Activated T-cell treated with anti-CD3 and anti-CD28 coated beads, Interleukin-2, amount 50 U/mL, for 24 hours (primary cell): ENCODE results near the gene ZBTB20.

Experiments
- DNase-seq: peaks from one replicate; pipeline ENCODE4 v3.0.0-alpha.2; 2020
- H3K27ac Mint-ChIP-seq: 2 replicates; pipeline ENCODE4 v1.8.0; 2020; ENCODE audit warnings: mild to moderate bottlenecking, mixed read lengths
- H3K27me3 Mint-ChIP-seq: 2 replicates; pipeline ENCODE4 v1.8.0; 2020; ENCODE audit warnings: mixed read lengths
- H3K36me3 Mint-ChIP-seq: 2 replicates; pipeline ENCODE4 v1.8.0; 2020; ENCODE audit warnings: low read depth, mixed read lengths
- H3K4me1 Mint-ChIP-seq: 2 replicates; pipeline ENCODE4 v1.8.0; 2020; ENCODE audit warnings: low read depth, mixed read lengths
- H3K4me3 Mint-ChIP-seq: 2 replicates; pipeline ENCODE4 v1.8.0; 2020; ENCODE audit warnings: mild to moderate bottlenecking, moderate library complexity, mixed read lengths
- H3K9me3 Mint-ChIP-seq: 2 replicates; pipeline ENCODE4 v1.8.0; 2020; ENCODE audit warnings: mixed read lengths

The ZBTB20 gene

GRCh38 chr3:114518206-114518808 is 628.8 kb downstream of the ZBTB20 start:
- Mint-ChIP-seq H3K27ac (no peak overlapping the region), H3K4me1 (no peaks in the 10 kb centered on the region), H3K4me3 (no peak overlapping the region)

DNA sequence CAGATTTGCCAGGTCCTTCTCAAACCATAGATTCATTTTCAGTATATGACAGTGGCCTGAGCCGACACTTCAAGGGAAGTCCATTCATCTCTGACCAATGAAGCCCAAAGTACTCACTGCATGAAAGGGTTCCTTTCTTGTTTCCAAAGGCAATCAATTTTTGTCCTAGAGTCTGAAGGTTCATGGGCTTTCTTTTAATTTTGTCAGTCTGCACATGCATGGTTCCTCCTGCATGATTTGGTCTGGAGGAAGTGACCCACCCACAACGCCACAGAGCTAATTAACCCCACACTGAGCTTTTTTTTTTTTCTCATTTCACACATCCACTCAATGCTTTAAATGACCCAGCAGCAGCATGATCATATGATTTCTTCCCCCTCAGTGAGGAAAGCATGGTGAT is 636.9 kb downstream of the ZBTB20 start:
- no peak for DNase-seq
- Mint-ChIP-seq H3K27me3 (peaks cover 3% of the 10 kb centered on the region), H3K27ac (no peak overlapping the region), H3K4me3 (no peak overlapping the region), H3K4me1 (peaks cover 24% of the 10 kb centered on the region), H3K9me3 (no peaks in the 10 kb centered on the region), H3K36me3 (no peaks in the 10 kb centered on the region)

More at GRCh38 chr3:114518206-114518808, 628.8 kb downstream of the ZBTB20 start:
- no peaks in the 10 kb centered on the region for H3K36me3 Mint-ChIP-seq
- DNase-seq, result no peak
- H3K9me3 Mint-ChIP-seq, result no peaks in the 10 kb centered on the region
- H3K27me3 Mint-ChIP-seq, result no peaks in the 10 kb centered on the region

GRCh38 chr3:114509756-114510155 is 637.3 kb downstream of the ZBTB20 start:
- Mint-ChIP-seq H3K4me3 (no peak overlapping the region), H3K9me3 (no peaks in the 10 kb centered on the region), H3K27ac (no peak overlapping the region), H3K4me1 (peaks cover 28% of the 10 kb centered on the region), H3K27me3 (peaks cover 3% of the 10 kb centered on the region), H3K36me3 (no peaks in the 10 kb centered on the region)
- no peak for DNase-seq

DNA sequence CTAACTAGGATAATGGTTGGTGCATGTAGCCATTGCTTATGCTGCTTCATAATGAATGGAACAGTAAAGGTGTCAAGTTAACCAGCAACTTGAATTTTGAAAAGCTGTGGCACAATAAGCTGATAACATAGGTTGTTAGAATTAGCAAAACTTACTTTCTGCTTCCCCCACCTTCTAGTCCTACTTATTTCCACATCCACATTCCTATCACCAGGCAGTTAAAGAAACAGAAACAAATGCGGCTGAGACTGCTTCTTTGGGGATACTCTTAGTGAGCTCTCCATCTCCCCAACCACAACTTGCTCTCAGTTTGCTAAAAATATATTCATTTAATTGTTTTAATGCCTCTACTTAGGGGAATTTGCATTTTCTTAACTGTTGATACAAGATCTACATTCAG is 638.1 kb downstream of the ZBTB20 start:
- H3K4me1 Mint-ChIP-seq, result peaks cover 36% of the 10 kb centered on the region
- H3K27me3 Mint-ChIP-seq, result peaks cover 3% of the 10 kb centered on the region
- H3K9me3 Mint-ChIP-seq, result no peaks in the 10 kb centered on the region
- DNase-seq, result no peak
- H3K27ac Mint-ChIP-seq, result no peak overlapping the region
- H3K4me3 Mint-ChIP-seq, result no peak overlapping the region
- no peaks in the 10 kb centered on the region for H3K36me3 Mint-ChIP-seq

- Mint-ChIP-seq H3K4me1 (peaks cover 40% of the 10 kb centered on the region), H3K4me3 (no peak overlapping the region), H3K27me3 (peaks cover 3% of the 10 kb centered on the region), H3K27ac (no peak overlapping the region), H3K36me3 (no peaks in the 10 kb centered on the region), H3K9me3 (no peaks in the 10 kb centered on the region)
- DNase-seq, result no peak
Measured at GRCh38 chr3:114508208-114508607, 638.9 kb downstream of the ZBTB20 start.

DNA sequence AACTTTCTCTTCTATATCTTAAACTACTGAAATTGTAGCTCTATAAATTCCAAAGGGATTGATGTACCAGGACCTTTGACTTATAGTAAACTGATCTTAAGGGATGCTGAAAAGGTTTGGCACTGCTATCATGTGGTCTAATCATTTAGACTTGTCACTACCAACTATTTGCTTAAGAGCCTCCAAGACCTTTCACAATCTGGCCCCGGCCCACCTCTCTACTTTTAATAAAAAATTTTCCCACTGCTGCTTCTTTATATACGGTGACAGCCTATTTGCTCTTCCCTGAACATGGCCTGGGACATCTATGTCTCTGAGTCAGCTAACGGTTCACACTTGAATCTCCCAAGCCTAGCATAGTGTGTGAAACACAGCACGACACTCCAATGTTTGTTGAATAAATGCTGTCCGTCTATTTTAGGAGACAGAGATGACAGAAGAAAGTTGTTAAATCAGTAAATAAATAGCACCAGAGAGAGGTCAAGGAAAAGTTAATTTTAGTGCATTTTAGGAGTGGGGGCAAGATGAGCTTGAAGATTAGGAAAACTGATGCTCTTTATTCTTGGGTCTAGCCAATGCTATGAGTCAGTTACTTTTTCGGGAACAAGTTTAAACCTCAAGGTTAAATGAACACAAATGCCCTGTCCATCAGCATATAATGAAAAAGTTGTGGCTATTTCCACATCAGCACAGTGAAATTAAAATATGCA is 640.3 kb downstream of the ZBTB20 start:
- no peaks in the 10 kb centered on the region for H3K36me3 Mint-ChIP-seq
- H3K4me1 Mint-ChIP-seq, result peaks cover 48% of the 10 kb centered on the region
- no peaks in the 10 kb centered on the region for H3K9me3 Mint-ChIP-seq
- no peak overlapping the region for H3K27ac Mint-ChIP-seq
- DNase-seq, result no peak
- peaks cover 7% of the 10 kb centered on the region for H3K27me3 Mint-ChIP-seq
- no peak overlapping the region for H3K4me3 Mint-ChIP-seq

- peaks cover 10% of the 10 kb centered on the region for H3K27me3 Mint-ChIP-seq
- DNase-seq, result no peak
- H3K9me3 Mint-ChIP-seq, result no peaks in the 10 kb centered on the region
- H3K36me3 Mint-ChIP-seq, result no peaks in the 10 kb centered on the region
- H3K4me3 Mint-ChIP-seq, result no peak overlapping the region
- H3K27ac Mint-ChIP-seq, result peak overlapping the region; percentile 62
- H3K4me1 Mint-ChIP-seq, result peaks cover 48% of the 10 kb centered on the region
Measured at GRCh38 chr3:114504941-114505628, 642.0 kb downstream of the ZBTB20 start.

- Mint-ChIP-seq H3K4me3 (no peak overlapping the region), H3K27ac (no peak overlapping the region), H3K9me3 (no peaks in the 10 kb centered on the region), H3K36me3 (no peaks in the 10 kb centered on the region), H3K27me3 (peaks cover 10% of the 10 kb centered on the region), H3K4me1 (peaks cover 59% of the 10 kb centered on the region)
- no peak for DNase-seq
Measured at GRCh38 chr3:114502204-114502603, 644.9 kb downstream of the ZBTB20 start.

GRCh38 chr3:114499976-114500375 is 647.1 kb downstream of the ZBTB20 start:
- no peak for DNase-seq
- Mint-ChIP-seq H3K36me3 (no peaks in the 10 kb centered on the region), H3K4me1 (peaks cover 51% of the 10 kb centered on the region), H3K27ac (no peak overlapping the region), H3K27me3 (peaks cover 7% of the 10 kb centered on the region), H3K4me3 (peak overlapping the region; percentile 1), H3K9me3 (no peaks in the 10 kb centered on the region)

- no peak for DNase-seq
- Mint-ChIP-seq H3K36me3 (no peaks in the 10 kb centered on the region), H3K4me1 (peaks cover 47% of the 10 kb centered on the region)
Measured at GRCh38 chr3:114498539-114499370, 648.3 kb downstream of the ZBTB20 start.

DNA sequence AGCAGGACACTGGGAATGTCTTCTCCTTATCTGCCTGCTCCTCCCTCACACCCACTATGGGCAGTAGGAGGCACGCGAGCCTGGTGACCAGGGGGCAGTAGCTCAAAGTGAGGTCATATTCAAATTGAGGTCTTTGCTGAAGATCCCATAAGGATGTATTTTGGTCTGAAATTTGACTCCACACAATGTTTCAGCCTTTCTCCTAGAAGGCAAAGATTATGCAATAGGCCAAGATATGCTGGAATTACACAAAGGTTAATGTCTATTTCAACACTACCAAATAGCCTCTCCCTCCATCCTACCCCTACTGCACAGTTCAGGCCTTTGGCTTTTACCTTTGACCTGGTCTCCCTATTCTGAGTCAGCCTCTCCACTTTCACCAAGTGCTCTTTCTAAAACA is 650.2 kb downstream of the ZBTB20 start:
- Mint-ChIP-seq H3K4me3 (no peak overlapping the region), H3K9me3 (no peaks in the 10 kb centered on the region), H3K4me1 (peaks cover 39% of the 10 kb centered on the region), H3K27me3 (peaks cover 4% of the 10 kb centered on the region), H3K36me3 (no peaks in the 10 kb centered on the region), H3K27ac (no peak overlapping the region)
- DNase-seq, result no peak

More at GRCh38 chr3:114498539-114499370, 648.3 kb downstream of the ZBTB20 start:
- Mint-ChIP-seq H3K27me3 (peaks cover 7% of the 10 kb centered on the region), H3K4me3 (no peak overlapping the region), H3K27ac (no peak overlapping the region), H3K9me3 (no peaks in the 10 kb centered on the region)

DNA sequence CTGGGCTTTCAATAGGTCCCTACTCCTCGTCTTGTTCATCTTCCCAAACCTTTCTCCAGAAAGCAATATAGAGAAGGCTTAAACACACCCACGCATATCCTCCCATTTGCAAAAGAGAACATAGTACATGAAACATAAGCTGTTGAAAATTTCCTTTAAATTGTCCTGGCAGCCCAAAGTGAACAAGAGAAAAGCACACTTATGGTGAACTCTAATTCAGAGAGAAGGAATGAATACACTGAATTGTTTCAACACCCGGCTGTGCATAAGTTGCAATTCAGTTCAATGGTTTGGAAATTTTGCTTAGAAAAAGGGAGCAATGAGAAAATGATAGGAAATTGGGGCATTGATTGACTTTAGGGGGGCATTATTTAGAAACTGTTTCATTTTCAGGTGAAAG is 650.6 kb downstream of the ZBTB20 start:
- no peaks in the 10 kb centered on the region for H3K36me3 Mint-ChIP-seq
- peaks cover 4% of the 10 kb centered on the region for H3K27me3 Mint-ChIP-seq
- DNase-seq, result no peak
- H3K27ac Mint-ChIP-seq, result no peak overlapping the region
- no peaks in the 10 kb centered on the region for H3K9me3 Mint-ChIP-seq
- no peak overlapping the region for H3K4me3 Mint-ChIP-seq
- peaks cover 36% of the 10 kb centered on the region for H3K4me1 Mint-ChIP-seq

DNA sequence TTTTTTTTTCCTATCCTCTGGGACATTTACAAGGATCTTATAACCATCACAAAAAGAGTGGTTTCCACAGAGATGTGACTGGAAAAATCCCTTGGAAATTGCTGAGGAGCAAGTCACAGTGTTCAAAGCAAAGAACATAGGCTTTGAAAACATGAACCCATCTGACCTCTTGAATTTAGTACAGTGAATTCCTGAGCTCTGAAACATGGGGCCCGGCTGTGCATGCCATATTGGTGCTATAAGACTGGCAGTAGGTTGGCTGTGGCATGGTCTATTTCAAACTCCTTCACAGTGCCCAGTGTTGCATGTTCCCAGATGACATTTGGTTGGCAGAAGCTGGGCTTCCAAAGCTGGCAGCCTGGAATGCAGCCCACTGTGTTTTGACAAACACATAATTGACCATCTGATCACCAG is 651.1 kb downstream of the ZBTB20 start:
- Mint-ChIP-seq H3K27ac (no peak overlapping the region), H3K36me3 (no peaks in the 10 kb centered on the region), H3K4me3 (no peak overlapping the region), H3K9me3 (no peaks in the 10 kb centered on the region), H3K4me1 (peaks cover 36% of the 10 kb centered on the region), H3K27me3 (peaks cover 3% of the 10 kb centered on the region)
- DNase-seq, result no peak

DNA sequence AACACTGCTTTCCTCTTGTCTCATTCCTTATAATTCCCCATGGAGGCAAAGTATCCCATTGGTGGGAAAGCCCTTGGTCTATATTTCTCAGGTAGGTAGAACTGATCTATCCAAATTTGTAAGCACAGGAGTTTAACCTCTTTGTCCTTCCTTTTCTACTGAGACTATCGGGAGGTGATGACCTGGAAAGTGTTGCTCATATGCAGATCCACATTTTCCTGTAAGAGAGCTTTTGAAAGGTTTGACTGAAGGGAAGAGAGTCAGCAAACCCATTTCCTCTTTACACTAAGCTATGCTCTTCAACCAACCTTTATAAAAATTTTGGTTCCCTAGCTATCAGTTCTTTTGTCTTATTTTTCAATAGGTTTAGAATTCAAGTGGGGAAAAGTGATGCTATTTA is 652.6 kb downstream of the ZBTB20 start:
- H3K4me3 Mint-ChIP-seq, result no peak overlapping the region
- no peak for DNase-seq
- no peak overlapping the region for H3K27ac Mint-ChIP-seq
- H3K4me1 Mint-ChIP-seq, result peaks cover 22% of the 10 kb centered on the region
- H3K27me3 Mint-ChIP-seq, result no peaks in the 10 kb centered on the region
- no peaks in the 10 kb centered on the region for H3K9me3 Mint-ChIP-seq
- no peaks in the 10 kb centered on the region for H3K36me3 Mint-ChIP-seq
